ENCODE results near the gene FOXM1.

Gene FOXM1

GRCh38 chr12:2834581-2835491 is 42.1 kb downstream of the FOXM1 start, which contains the start of gene NRIP2:
Gene NRIP2, minus strand, starts transcription at chr12:2835035. Its CDS starts 52 bp downstream, at chr12:2834983.
- no peak for DNase-seq

- DNase-seq: no peak
These were observed 43.2 kb downstream of the FOXM1 start for GRCh38 chr12:2833810-2834209.

- no peak for DNase-seq
These were observed 43.6 kb downstream of the FOXM1 start for GRCh38 chr12:2833327-2833726.

GRCh38 chr12:2832550-2833127 is 44.3 kb downstream of the FOXM1 start:
- DNase-seq: no peak

- DNase-seq: no peak
These were observed 47.7 kb downstream of the FOXM1 start for GRCh38 chr12:2829275-2829674.

GRCh38 chr12:2826721-2827515 is 50.1 kb downstream of the FOXM1 start:
- DNase-seq: no peak

- DNase-seq: no peak
These were observed 50.9 kb downstream of the FOXM1 start for GRCh38 chr12:2826036-2826435.

GRCh38 chr12:2825132-2825531 is 51.8 kb downstream of the FOXM1 start:
- DNase-seq: no peak

GRCh38 chr12:2824541-2824940 is 52.4 kb downstream of the FOXM1 start:
- no peak for DNase-seq

- DNase-seq: no peak
These were observed 53.5 kb downstream of the FOXM1 start for GRCh38 chr12:2823483-2823882.

- no peak for DNase-seq
These were observed 56.5 kb downstream of the FOXM1 start for GRCh38 chr12:2820432-2820831.

- no peak for DNase-seq
These were observed 57.2 kb downstream of the FOXM1 start for GRCh38 chr12:2819810-2820209.

- no peak for DNase-seq
These were observed 63.5 kb downstream of the FOXM1 start for GRCh38 chr12:2813214-2814185.

- peak; percentile 76 for DNase-seq
These were observed 64.4 kb downstream of the FOXM1 start, which contains the start of gene ITFG2 for GRCh38 chr12:2812290-2813213. Gene ITFG2, plus strand, starts transcription at chr12:2812668. Its CDS starts 93 bp downstream, at chr12:2812761.

GRCh38 chr12:2811801-2812200 is 65.2 kb downstream of the FOXM1 start:
- no peak for DNase-seq

Data from SHP77 treated with DMSO at 0.1 percent for 48 hours (cell line).